Erythroblast (primary cell): ENCODE data around the gene FAR2.

Experiments
- GATA1 ChIP-seq: IDR thresholded peaks from 2 replicates; pipeline ENCODE4 v1.6.1; 2011; ENCODE audit warnings: low read depth, mild to moderate bottlenecking, control low read depth, low read length, moderate library complexity
- POLR2A ChIP-seq: IDR thresholded peaks from 2 replicates; pipeline ENCODE4 v1.6.1; 2011; ENCODE audit warnings: mild to moderate bottlenecking, low read length

DNA sequence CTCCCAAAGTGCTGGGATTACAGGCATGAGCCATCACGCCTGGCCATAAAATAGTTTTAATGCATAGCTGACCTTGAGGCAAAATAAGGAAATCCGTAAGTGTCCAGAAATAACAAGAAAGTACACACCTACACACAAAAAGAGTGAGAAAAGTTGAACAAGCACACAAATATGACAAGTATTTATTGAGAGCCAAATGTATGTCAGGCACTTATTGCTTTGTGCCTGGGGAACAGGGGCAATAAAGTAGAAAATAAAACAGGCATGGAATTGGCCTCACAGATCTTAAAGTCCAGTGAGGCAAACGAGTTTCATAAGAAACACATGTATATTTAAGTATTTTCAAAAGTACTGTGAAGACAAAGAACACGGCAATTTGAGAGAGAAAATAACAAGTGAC is 128.2 kb downstream of the FAR2 start:
- TF ChIP-seq POLR2A (no peak), GATA1 (no peak)
